ENCODE measurements around the gene MGLL. TPM values are rescaled to one million over a fixed set of nuclear protein-coding genes. Genes with fewer than 3 reads are reported as not detected.

Gene MGLL
- total RNA-seq, 2 experiments from 2014 or later = 0.28 to 0.38 TPM

DNA sequence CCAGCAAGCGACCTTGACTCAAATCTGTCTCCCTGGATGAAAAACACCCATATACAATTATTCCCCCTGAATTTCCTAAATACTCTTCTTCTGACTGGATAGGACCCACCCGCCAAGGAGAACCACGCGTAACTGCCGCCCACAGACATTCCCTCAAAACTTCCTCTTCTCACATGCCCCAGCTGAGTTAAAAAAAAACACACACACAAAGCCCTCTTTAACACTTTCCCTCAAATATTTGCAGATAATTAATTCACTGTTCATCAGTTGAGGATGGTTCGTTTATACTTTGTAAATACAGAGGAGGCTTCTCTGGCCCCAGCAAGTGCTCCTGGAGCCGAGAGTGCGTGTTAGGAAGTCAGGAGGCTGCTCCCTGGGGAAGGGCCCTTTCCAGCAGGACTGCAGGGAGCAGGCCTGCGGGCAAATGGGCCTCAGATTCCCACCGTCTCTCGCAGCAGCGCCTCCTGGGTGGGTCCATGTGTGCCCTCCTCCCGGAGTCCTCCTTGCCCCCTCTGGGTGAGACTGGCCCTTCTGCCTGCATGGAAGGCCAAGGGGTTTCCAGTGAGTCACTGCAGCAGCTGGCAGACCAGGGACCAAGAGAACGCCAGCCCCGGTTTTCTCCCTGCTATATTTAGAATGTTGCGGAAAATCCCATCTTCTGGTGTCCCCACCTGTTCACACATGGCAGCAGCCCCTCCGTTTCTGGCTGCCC is 46.8 kb downstream of the MGLL start:
- no peak overlapping the region for H3K27ac ChIP-seq (ENCODE audit: low read depth in 1 of 2, low read length in 2 of 2)
- TF ChIP-seq, protein P1, sequence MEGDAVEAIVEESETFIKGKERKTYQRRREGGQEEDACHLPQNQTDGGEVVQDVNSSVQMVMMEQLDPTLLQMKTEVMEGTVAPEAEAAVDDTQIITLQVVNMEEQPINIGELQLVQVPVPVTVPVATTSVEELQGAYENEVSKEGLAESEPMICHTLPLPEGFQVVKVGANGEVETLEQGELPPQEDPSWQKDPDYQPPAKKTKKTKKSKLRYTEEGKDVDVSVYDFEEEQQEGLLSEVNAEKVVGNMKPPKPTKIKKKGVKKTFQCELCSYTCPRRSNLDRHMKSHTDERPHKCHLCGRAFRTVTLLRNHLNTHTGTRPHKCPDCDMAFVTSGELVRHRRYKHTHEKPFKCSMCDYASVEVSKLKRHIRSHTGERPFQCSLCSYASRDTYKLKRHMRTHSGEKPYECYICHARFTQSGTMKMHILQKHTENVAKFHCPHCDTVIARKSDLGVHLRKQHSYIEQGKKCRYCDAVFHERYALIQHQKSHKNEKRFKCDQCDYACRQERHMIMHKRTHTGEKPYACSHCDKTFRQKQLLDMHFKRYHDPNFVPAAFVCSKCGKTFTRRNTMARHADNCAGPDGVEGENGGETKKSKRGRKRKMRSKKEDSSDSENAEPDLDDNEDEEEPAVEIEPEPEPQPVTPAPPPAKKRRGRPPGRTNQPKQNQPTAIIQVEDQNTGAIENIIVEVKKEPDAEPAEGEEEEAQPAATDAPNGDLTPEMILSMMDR (IDR thresholded peaks at IDR 0.05) = no peak
- Mint-ChIP-seq H3K27me3 (no peaks in the 10 kb centered on the region), H3K27ac (no peak overlapping the region), H3K4me3 (no peak overlapping the region), H3K4me1 (ENCODE audit: low read depth) (peaks cover 5% of the 10 kb centered on the region), H3K9me3 (no peaks in the 10 kb centered on the region), H3K36me3 (ENCODE audit: low read depth) (no peaks in the 10 kb centered on the region)
- ATAC-seq (ENCODE audit: poor library complexity) (no peak), DNase-seq (peak in 2 of 14 experiments; percentile 63 to 64)
- no peaks in the 10 kb centered on the region for H3K4me1 ChIP-seq (ENCODE audit: insufficient read depth, low read length)
- no peaks in the 10 kb centered on the region for H3K27me3 ChIP-seq (ENCODE audit: control insufficient read depth in 1 of 2, insufficient read depth in 2 of 2, low read length in 2 of 2)
- no peak overlapping the region for H3K4me3 ChIP-seq (ENCODE audit: low read length)
- H3K9me3 ChIP-seq (ENCODE audit: control insufficient read depth in 1 of 2, insufficient read depth in 1 of 2, low read length in 2 of 2) = peaks cover 0 to 4% of the 10 kb centered on the region in 2 experiments
- no peaks in the 10 kb centered on the region for H3K36me3 ChIP-seq (ENCODE audit: insufficient read depth, low read length)
- ChIA-PET CTCF (no interaction called here), POLR2A (no interaction called here)
- intact Hi-C loops (cut with DNase I, micrococcal nuclease) = no loop called here

DNA sequence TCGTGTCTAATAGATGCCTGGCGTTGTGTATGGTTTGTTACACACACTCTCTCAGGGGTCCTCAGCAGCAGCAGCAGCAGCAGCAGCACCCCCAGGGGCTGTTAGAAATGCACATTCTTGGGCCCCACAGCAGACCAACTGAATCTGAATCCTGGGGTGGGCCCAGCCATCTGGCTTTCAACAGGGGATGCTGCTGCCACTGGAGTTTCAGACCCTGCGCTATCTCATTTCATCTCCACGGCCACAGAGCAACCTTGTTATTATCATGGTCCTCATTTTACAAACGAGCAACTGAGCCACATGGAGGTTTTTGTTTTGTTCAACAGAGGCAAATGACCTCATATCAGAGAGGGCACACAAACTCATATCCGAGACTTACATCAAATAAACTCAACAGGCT is 47.7 kb downstream of the MGLL start:
- Mint-ChIP-seq H3K4me3 (no peak overlapping the region), H3K27ac (no peak overlapping the region), H3K4me1 (ENCODE audit: low read depth) (peaks cover 5% of the 10 kb centered on the region), H3K36me3 (ENCODE audit: low read depth) (no peaks in the 10 kb centered on the region), H3K9me3 (no peaks in the 10 kb centered on the region), H3K27me3 (no peaks in the 10 kb centered on the region)
- TF ChIP-seq, protein P1 (IDR thresholded peaks at IDR 0.05) = no peak
- ATAC-seq (ENCODE audit: poor library complexity) = no peak
- Histone ChIP-seq H3K27me3 (ENCODE audit: control insufficient read depth in 1 of 2, insufficient read depth in 2 of 2, low read length in 2 of 2) (no peaks in the 10 kb centered on the region), H3K9me3 (ENCODE audit: control insufficient read depth in 1 of 2, insufficient read depth in 1 of 2, low read length in 2 of 2) (peaks cover 0 to 4% of the 10 kb centered on the region in 2 experiments), H3K36me3 (ENCODE audit: insufficient read depth, low read length) (no peaks in the 10 kb centered on the region), H3K27ac (ENCODE audit: low read depth in 1 of 2, low read length in 2 of 2) (no peak overlapping the region), H3K4me1 (ENCODE audit: insufficient read depth, low read length) (no peaks in the 10 kb centered on the region), H3K4me3 (ENCODE audit: low read length) (no peak overlapping the region)
- ChIA-PET POLR2A (no interaction called here), CTCF (no interaction called here)
- intact Hi-C loops (cut with DNase I, micrococcal nuclease) = no loop called here
- no peak for DNase-seq

DNA sequence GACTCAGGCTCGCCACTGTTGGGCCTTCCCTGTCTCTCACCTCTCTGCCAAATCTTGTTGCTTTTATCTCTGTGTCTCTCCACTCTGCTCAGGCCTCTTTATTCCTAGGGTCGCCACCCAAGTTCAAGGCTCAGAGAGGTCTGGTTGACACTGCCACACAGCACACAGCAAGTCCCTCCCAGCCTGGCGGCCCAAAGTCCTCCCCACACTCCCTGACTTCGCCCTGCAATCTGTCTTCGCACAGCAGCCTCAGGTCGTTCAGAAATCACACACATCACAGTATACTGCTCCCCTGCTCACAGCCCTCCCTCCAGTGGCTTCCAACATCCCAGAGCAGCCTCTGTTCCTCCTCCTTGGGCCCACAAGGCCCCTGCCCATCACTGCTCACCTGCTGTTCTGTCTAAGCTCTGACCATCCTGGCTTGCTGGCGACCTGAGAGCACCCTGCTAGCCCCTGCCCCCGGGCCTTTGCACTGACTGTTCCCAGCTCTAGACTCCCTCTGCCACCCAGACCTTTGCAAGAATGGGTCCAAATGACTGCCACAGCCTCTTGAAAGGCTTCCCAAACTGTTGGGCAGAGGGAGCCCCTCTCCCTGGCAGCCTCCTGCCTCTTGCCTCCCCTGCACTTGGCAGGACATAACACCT is 48.4 kb downstream of the MGLL start:
- ATAC-seq (ENCODE audit: poor library complexity) (no peak), DNase-seq (no peak)
- intact Hi-C loops (cut with DNase I, micrococcal nuclease) = no loop called here
- H3K9me3 Mint-ChIP-seq = no peaks in the 10 kb centered on the region
- H3K4me3 Mint-ChIP-seq = no peak overlapping the region
- no peak overlapping the region for H3K4me3 ChIP-seq (ENCODE audit: low read length)
- H3K27me3 ChIP-seq (ENCODE audit: control insufficient read depth in 1 of 2, insufficient read depth in 2 of 2, low read length in 2 of 2) = peaks cover 0 to under 1% of the 10 kb centered on the region in 2 experiments
- no peaks in the 10 kb centered on the region for H3K36me3 Mint-ChIP-seq (ENCODE audit: low read depth)
- TF ChIP-seq, protein P1 (IDR thresholded peaks at IDR 0.05) = no peak
- peaks cover 5% of the 10 kb centered on the region for H3K4me1 Mint-ChIP-seq (ENCODE audit: low read depth)
- H3K9me3 ChIP-seq (ENCODE audit: control insufficient read depth in 1 of 2, insufficient read depth in 1 of 2, low read length in 2 of 2) = peaks cover 0 to 4% of the 10 kb centered on the region in 2 experiments
- H3K27ac Mint-ChIP-seq = no peak overlapping the region
- no peak overlapping the region for H3K27ac ChIP-seq (ENCODE audit: low read depth in 1 of 2, low read length in 2 of 2)
- CTCF ChIA-PET = no interaction called here
- H3K4me1 ChIP-seq (ENCODE audit: insufficient read depth, low read length) = no peaks in the 10 kb centered on the region
- POLR2A ChIA-PET = no interaction called here
- no peaks in the 10 kb centered on the region for H3K36me3 ChIP-seq (ENCODE audit: insufficient read depth, low read length)
- H3K27me3 Mint-ChIP-seq = no peaks in the 10 kb centered on the region

Data from CD4-positive, alpha-beta T cell (primary cell).